ENCODE results near the gene GJA10. TPM values are rescaled to one million over a fixed set of nuclear protein-coding genes. Genes with fewer than 3 reads are reported as not detected.
A peak's percentile ranks its signal among the peaks of the same experiment; 100 is the strongest.

GJA10 gene
- total and polyA plus RNA-seq, 4 donors, result not detected

- no peak for DNase-seq (ENCODE audit: low read depth in 4 of 6, low spot score in 6 of 6)
- WGBS (ENCODE audit: insufficient coverage), result 100% methylated on average over 2 of the region's 3 CpGs
- no peaks in the 10 kb centered on the region for H3K27me3 ChIP-seq (ENCODE audit: control insufficient read depth, insufficient read depth, low read length)
These were observed 22.1 kb downstream of the GJA10 start for GRCh38 chr6:89916136-89916920.

GRCh38 chr6:89917216-89917615 lies 22.9 kb downstream of the GJA10 start:
- Histone ChIP-seq H3K27me3 (ENCODE audit: control insufficient read depth, insufficient read depth, low read length) (no peaks in the 10 kb centered on the region), H3K9me3 (ENCODE audit: control insufficient read depth, insufficient read depth, low read length) (no peaks in the 10 kb centered on the region)
- 97% methylated on average over 4 of the region's 4 CpGs for WGBS (ENCODE audit: insufficient coverage)

More at GRCh38 chr6:89916136-89916920, 22.1 kb downstream of the GJA10 start:
- Histone ChIP-seq H3K27ac (ENCODE audit: low read depth, low read length) (no peak overlapping the region), H3K36me3 (ENCODE audit: control insufficient read depth, insufficient read depth, low read length) (no peaks in the 10 kb centered on the region), H3K4me3 (ENCODE audit: low read depth, low read length) (no peak overlapping the region), H3K9me3 (ENCODE audit: control insufficient read depth, insufficient read depth, low read length) (no peaks in the 10 kb centered on the region), H3K4me1 (ENCODE audit: control insufficient read depth, insufficient read depth, low read length) (no peaks in the 10 kb centered on the region)

GRCh38 chr6:89917801-89918366 lies 23.6 kb downstream of the GJA10 start:
- no peak overlapping the region for H3K4me3 ChIP-seq (ENCODE audit: low read depth, low read length)
- H3K4me1 ChIP-seq (ENCODE audit: control insufficient read depth, insufficient read depth, low read length), result no peaks in the 10 kb centered on the region
- no peaks in the 10 kb centered on the region for H3K36me3 ChIP-seq (ENCODE audit: control insufficient read depth, insufficient read depth, low read length)
- no peaks in the 10 kb centered on the region for H3K9me3 ChIP-seq (ENCODE audit: control insufficient read depth, insufficient read depth, low read length)
- no peak overlapping the region for H3K27ac ChIP-seq (ENCODE audit: low read depth, low read length)
- H3K27me3 ChIP-seq (ENCODE audit: control insufficient read depth, insufficient read depth, low read length), result no peaks in the 10 kb centered on the region
- no peak for DNase-seq (ENCODE audit: low read depth in 4 of 6, low spot score in 6 of 6)
- WGBS (ENCODE audit: insufficient coverage), result 81% methylated on average over 2 of the region's 3 CpGs

More at GRCh38 chr6:89917216-89917615, 22.9 kb downstream of the GJA10 start:
- H3K4me1 ChIP-seq (ENCODE audit: control insufficient read depth, insufficient read depth, low read length), result no peaks in the 10 kb centered on the region
- no peak for DNase-seq (ENCODE audit: low read depth in 4 of 6, low spot score in 6 of 6)
- no peak overlapping the region for H3K4me3 ChIP-seq (ENCODE audit: low read depth, low read length)
- H3K27ac ChIP-seq (ENCODE audit: low read depth, low read length), result no peak overlapping the region
- H3K36me3 ChIP-seq (ENCODE audit: control insufficient read depth, insufficient read depth, low read length), result no peaks in the 10 kb centered on the region

- Histone ChIP-seq H3K27me3 (ENCODE audit: control insufficient read depth, insufficient read depth, low read length) (no peaks in the 10 kb centered on the region), H3K4me1 (ENCODE audit: control insufficient read depth, insufficient read depth, low read length) (no peaks in the 10 kb centered on the region), H3K9me3 (ENCODE audit: control insufficient read depth, insufficient read depth, low read length) (no peaks in the 10 kb centered on the region), H3K27ac (ENCODE audit: low read depth, low read length) (no peak overlapping the region), H3K4me3 (ENCODE audit: low read depth, low read length) (no peak overlapping the region), H3K36me3 (ENCODE audit: control insufficient read depth, insufficient read depth, low read length) (no peaks in the 10 kb centered on the region)
- no peak for DNase-seq (ENCODE audit: low read depth in 4 of 6, low spot score in 6 of 6)
- WGBS (ENCODE audit: insufficient coverage), result 61% methylated on average over 3 of the region's 6 CpGs
These were observed 26.9 kb downstream of the GJA10 start for GRCh38 chr6:89921197-89921596.

- no peak overlapping the region for H3K4me3 ChIP-seq (ENCODE audit: low read depth, low read length)
- H3K36me3 ChIP-seq (ENCODE audit: control insufficient read depth, insufficient read depth, low read length), result no peaks in the 10 kb centered on the region
- no peak overlapping the region for H3K27ac ChIP-seq (ENCODE audit: low read depth, low read length)
- H3K27me3 ChIP-seq (ENCODE audit: control insufficient read depth, insufficient read depth, low read length), result no peaks in the 10 kb centered on the region
- no peaks in the 10 kb centered on the region for H3K9me3 ChIP-seq (ENCODE audit: control insufficient read depth, insufficient read depth, low read length)
- DNase-seq (ENCODE audit: low read depth in 4 of 6, low spot score in 6 of 6), result no peak
- 98% methylated on average over 6 of the region's 10 CpGs for WGBS (ENCODE audit: insufficient coverage)
- H3K4me1 ChIP-seq (ENCODE audit: control insufficient read depth, insufficient read depth, low read length), result no peaks in the 10 kb centered on the region
These were observed 27.4 kb downstream of the GJA10 start for GRCh38 chr6:89921691-89922090.

GRCh38 chr6:89924231-89924630 lies 30.0 kb downstream of the GJA10 start:
- H3K4me1 ChIP-seq (ENCODE audit: control insufficient read depth, insufficient read depth, low read length), result no peaks in the 10 kb centered on the region
- no peaks in the 10 kb centered on the region for H3K36me3 ChIP-seq (ENCODE audit: control insufficient read depth, insufficient read depth, low read length)
- H3K27me3 ChIP-seq (ENCODE audit: control insufficient read depth, insufficient read depth, low read length), result no peaks in the 10 kb centered on the region
- no peaks in the 10 kb centered on the region for H3K9me3 ChIP-seq (ENCODE audit: control insufficient read depth, insufficient read depth, low read length)
- no peak overlapping the region for H3K27ac ChIP-seq (ENCODE audit: low read depth, low read length)
- no peak for DNase-seq (ENCODE audit: low read depth in 4 of 6, low spot score in 6 of 6)
- WGBS (ENCODE audit: insufficient coverage), result 67% methylated on average over 3 of the region's 5 CpGs
- H3K4me3 ChIP-seq (ENCODE audit: low read depth, low read length), result no peak overlapping the region

GRCh38 chr6:89925826-89926225 lies 31.6 kb downstream of the GJA10 start:
- Histone ChIP-seq H3K27ac (ENCODE audit: low read depth, low read length) (no peak overlapping the region), H3K9me3 (ENCODE audit: control insufficient read depth, insufficient read depth, low read length) (no peaks in the 10 kb centered on the region), H3K27me3 (ENCODE audit: control insufficient read depth, insufficient read depth, low read length) (no peaks in the 10 kb centered on the region), H3K36me3 (ENCODE audit: control insufficient read depth, insufficient read depth, low read length) (peaks cover 3% of the 10 kb centered on the region), H3K4me3 (ENCODE audit: low read depth, low read length) (no peak overlapping the region), H3K4me1 (ENCODE audit: control insufficient read depth, insufficient read depth, low read length) (no peaks in the 10 kb centered on the region)
- no CpG with 5 or more reads among the region's 2 CpGs for WGBS (ENCODE audit: insufficient coverage)
- no peak for DNase-seq (ENCODE audit: low read depth in 4 of 6, low spot score in 6 of 6)

GRCh38 chr6:89927264-89927663 lies 33.0 kb downstream of the GJA10 start:
- WGBS (ENCODE audit: insufficient coverage), result 72% methylated on average over 2 of the region's 5 CpGs
- Histone ChIP-seq H3K27ac (ENCODE audit: low read depth, low read length) (no peak overlapping the region), H3K4me1 (ENCODE audit: control insufficient read depth, insufficient read depth, low read length) (no peaks in the 10 kb centered on the region), H3K9me3 (ENCODE audit: control insufficient read depth, insufficient read depth, low read length) (no peaks in the 10 kb centered on the region), H3K36me3 (ENCODE audit: control insufficient read depth, insufficient read depth, low read length) (peaks cover 5% of the 10 kb centered on the region), H3K4me3 (ENCODE audit: low read depth, low read length) (no peak overlapping the region), H3K27me3 (ENCODE audit: control insufficient read depth, insufficient read depth, low read length) (no peaks in the 10 kb centered on the region)
- DNase-seq (ENCODE audit: low read depth in 4 of 6, low spot score in 6 of 6), result no peak

GRCh38 chr6:89927791-89928550 lies 33.7 kb downstream of the GJA10 start:
- 33% methylated on average over 3 of the region's 6 CpGs for WGBS (ENCODE audit: insufficient coverage)
- Histone ChIP-seq H3K9me3 (ENCODE audit: control insufficient read depth, insufficient read depth, low read length) (no peaks in the 10 kb centered on the region), H3K27ac (ENCODE audit: low read depth, low read length) (peak overlapping the region; percentile 18), H3K27me3 (ENCODE audit: control insufficient read depth, insufficient read depth, low read length) (no peaks in the 10 kb centered on the region), H3K4me1 (ENCODE audit: control insufficient read depth, insufficient read depth, low read length) (no peaks in the 10 kb centered on the region), H3K4me3 (ENCODE audit: low read depth, low read length) (no peak overlapping the region), H3K36me3 (ENCODE audit: control insufficient read depth, insufficient read depth, low read length) (peaks cover 12% of the 10 kb centered on the region)
- no peak for DNase-seq (ENCODE audit: low read depth in 4 of 6, low spot score in 6 of 6)
